ENCODE data around the gene RIMS4. TPM values are rescaled to one million over a fixed set of nuclear protein-coding genes. Genes with fewer than 3 reads are reported as not detected.

RIMS4 gene
- total and polyA plus RNA-seq, 9 of the 15 experiments (the other 6 are each of a cell fraction or from before 2014, with no cell fraction given), result 0.04 TPM; not detected in 8

DNA sequence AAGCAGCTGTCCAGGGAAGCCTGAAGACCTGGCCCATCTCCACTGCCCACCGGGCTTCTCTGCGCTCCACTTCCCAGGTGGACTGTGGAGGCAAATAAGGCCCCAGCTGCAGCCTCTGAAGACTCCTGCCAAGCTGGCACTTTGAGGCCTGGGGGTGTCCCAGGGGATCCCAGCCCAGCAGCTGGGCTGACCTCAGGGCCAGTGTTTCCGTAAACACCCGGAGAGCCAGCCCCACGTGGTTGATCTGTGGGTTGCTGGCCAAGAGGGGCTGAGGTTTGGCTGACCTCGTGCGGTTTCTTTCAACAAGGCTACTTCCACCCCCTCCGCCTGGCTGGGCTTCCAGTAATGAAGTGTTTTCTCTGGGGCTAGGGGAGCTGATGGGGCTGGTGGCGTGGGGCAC is 107.6 kb downstream of the RIMS4 start:
- no TSS peak for BruUV-seq (replicated peaks)
- no peak for FAIRE-seq
- Histone ChIP-seq H2AFZ (ENCODE audit: low read depth, low read length) (no peak overlapping the region), H4K20me1 (replicated peaks; ENCODE audit: control insufficient read depth, insufficient read depth, low read length) (0 out of 2 replicates have a peak, but pooled peaks cover 4% of the 10 kb centered on the region), H3K4me3 (no peak overlapping the region), H3K4me1 (replicated peaks in 1 of 2; ENCODE audit: control insufficient read depth in 2 of 2, insufficient read depth in 2 of 2, low read length in 2 of 2) (no peaks in the 10 kb centered on the region), H3K9ac (ENCODE audit: insufficient read depth in 1 of 2, low read depth in 2 of 2, low read length in 2 of 2) (no peak overlapping the region; a peak in 1 of 4 replicates), H3K27me3 (ENCODE audit: control insufficient read depth in 2 of 2, insufficient read depth in 2 of 2, low read length in 2 of 2) (peaks cover 33 to 55% of the 10 kb centered on the region in 2 experiments; a peak in 4 of 5 replicates), H3K9me3 (replicated peaks; ENCODE audit: control insufficient read depth, insufficient read depth, low read depth, low read length) (no peaks in the 10 kb centered on the region), H3K9me1 (ENCODE audit: control insufficient read depth, insufficient read depth, low read length) (no peaks in the 10 kb centered on the region), H3K79me2 (ENCODE audit: control insufficient read depth, insufficient read depth, low read length) (no peaks in the 10 kb centered on the region), H3K36me3 (ENCODE audit: control insufficient read depth, insufficient read depth, low read length) (no peaks in the 10 kb centered on the region), H3K4me2 (ENCODE audit: insufficient read depth, low read length) (no peak overlapping the region), H3K27ac (ENCODE audit: extremely low read depth, low read depth, low read length) (no peak overlapping the region)
- ChIA-PET POLR2A (interaction anchor here (0.6 to 1.4 kb wide), 2 partner anchors 30 to 557 kb away, joined by 4 read pairs; no protein-coding TSS in a partner anchor), CTCF (ENCODE audit: low intra/inter-chr PET ratio) (no interaction called here)
- 2% methylated on average over 8 of the region's 9 CpGs for WGBS (ENCODE audit: insufficient coverage, low coverage, missing lambda C conversion rate)
- peak; percentile 51; the same call in 2 of the 3 replicates for ATAC-seq
- intact Hi-C loops (cut with micrococcal nuclease) (no loop called here), in situ Hi-C loops (cut with MboI) (no loop called here)
- no peak for DNase-seq (ENCODE audit: extremely low read depth in 1 of 4, low spot score in 3 of 4)
- TF ChIP-seq HOXB6 (CRISPR knock-in tag; IDR thresholded peaks at IDR 0.05; ENCODE audit: borderline replicate concordance), result no peak
- TF ChIP-seq BMI1 (IDR thresholded peaks at IDR 0.05; ENCODE audit: low read length), result no peak
- TF ChIP-seq, protein P1, sequence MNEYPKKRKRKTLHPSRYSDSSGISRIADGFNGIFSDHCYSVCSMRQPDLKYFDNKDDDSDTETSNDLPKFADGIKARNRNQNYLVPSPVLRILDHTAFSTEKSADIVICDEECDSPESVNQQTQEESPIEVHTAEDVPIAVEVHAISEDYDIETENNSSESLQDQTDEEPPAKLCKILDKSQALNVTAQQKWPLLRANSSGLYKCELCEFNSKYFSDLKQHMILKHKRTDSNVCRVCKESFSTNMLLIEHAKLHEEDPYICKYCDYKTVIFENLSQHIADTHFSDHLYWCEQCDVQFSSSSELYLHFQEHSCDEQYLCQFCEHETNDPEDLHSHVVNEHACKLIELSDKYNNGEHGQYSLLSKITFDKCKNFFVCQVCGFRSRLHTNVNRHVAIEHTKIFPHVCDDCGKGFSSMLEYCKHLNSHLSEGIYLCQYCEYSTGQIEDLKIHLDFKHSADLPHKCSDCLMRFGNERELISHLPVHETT (CRISPR knock-in tag; conservative IDR thresholded peaks at IDR 0.05 in 1 of 2, IDR thresholded peaks at IDR 0.05 in 1 of 2), result no peak
- TF ChIP-seq, protein P2, sequence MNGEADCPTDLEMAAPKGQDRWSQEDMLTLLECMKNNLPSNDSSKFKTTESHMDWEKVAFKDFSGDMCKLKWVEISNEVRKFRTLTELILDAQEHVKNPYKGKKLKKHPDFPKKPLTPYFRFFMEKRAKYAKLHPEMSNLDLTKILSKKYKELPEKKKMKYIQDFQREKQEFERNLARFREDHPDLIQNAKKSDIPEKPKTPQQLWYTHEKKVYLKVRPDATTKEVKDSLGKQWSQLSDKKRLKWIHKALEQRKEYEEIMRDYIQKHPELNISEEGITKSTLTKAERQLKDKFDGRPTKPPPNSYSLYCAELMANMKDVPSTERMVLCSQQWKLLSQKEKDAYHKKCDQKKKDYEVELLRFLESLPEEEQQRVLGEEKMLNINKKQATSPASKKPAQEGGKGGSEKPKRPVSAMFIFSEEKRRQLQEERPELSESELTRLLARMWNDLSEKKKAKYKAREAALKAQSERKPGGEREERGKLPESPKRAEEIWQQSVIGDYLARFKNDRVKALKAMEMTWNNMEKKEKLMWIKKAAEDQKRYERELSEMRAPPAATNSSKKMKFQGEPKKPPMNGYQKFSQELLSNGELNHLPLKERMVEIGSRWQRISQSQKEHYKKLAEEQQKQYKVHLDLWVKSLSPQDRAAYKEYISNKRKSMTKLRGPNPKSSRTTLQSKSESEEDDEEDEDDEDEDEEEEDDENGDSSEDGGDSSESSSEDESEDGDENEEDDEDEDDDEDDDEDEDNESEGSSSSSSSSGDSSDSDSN (IDR thresholded peaks at IDR 0.05; ENCODE audit: borderline replicate concordance in 1 of 2, low read depth in 2 of 2, low read length in 2 of 2), result no peak
- no peak for TF ChIP-seq NR1H2 (CRISPR knock-in tag; IDR thresholded peaks at IDR 0.05)
- no peak for TF ChIP-seq ZNF780A (CRISPR knock-in tag; IDR thresholded peaks at IDR 0.05)
- no peak for TF ChIP-seq KLF1 (tag; IDR thresholded peaks at IDR 0.05)
- TF ChIP-seq ZNF584 (CRISPR knock-in tag; IDR thresholded peaks at IDR 0.05; ENCODE audit: low read depth), result no peak
- no peak for TF ChIP-seq FOSL1 (tag; conservative IDR thresholded peaks at IDR 0.05)
- TF ChIP-seq ZNF143 (CRISPR knock-in tag; IDR thresholded peaks at IDR 0.05), result no peak
- TF ChIP-seq, protein P3, sequence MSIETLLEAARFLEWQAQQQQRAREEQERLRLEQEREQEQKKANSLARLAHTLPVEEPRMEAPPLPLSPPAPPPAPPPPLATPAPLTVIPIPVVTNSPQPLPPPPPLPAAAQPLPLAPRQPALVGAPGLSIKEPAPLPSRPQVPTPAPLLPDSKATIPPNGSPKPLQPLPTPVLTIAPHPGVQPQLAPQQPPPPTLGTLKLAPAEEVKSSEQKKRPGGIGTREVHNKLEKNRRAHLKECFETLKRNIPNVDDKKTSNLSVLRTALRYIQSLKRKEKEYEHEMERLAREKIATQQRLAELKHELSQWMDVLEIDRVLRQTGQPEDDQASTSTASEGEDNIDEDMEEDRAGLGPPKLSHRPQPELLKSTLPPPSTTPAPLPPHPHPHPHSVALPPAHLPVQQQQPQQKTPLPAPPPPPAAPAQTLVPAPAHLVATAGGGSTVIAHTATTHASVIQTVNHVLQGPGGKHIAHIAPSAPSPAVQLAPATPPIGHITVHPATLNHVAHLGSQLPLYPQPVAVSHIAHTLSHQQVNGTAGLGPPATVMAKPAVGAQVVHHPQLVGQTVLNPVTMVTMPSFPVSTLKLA (conservative IDR thresholded peaks at IDR 0.05), result peak; percentile 61 to 64
- TF ChIP-seq, protein P4, sequence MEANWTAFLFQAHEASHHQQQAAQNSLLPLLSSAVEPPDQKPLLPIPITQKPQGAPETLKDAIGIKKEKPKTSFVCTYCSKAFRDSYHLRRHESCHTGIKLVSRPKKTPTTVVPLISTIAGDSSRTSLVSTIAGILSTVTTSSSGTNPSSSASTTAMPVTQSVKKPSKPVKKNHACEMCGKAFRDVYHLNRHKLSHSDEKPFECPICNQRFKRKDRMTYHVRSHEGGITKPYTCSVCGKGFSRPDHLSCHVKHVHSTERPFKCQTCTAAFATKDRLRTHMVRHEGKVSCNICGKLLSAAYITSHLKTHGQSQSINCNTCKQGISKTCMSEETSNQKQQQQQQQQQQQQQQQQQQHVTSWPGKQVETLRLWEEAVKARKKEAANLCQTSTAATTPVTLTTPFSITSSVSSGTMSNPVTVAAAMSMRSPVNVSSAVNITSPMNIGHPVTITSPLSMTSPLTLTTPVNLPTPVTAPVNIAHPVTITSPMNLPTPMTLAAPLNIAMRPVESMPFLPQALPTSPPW (CRISPR knock-in tag; IDR thresholded peaks at IDR 0.05), result peak; percentile 23; the same call in 1 of the 2 replicates
